GM23338 (cell line): ENCODE data around the gene BNIP5.
"Not testable (repeated sequence)": the region's sequence is repeated elsewhere in the genome, so short reads cannot be mapped to it uniquely, and the experiment has no call there.

ENCODE experiments used
- CREB1 ChIP-seq: fragments of 250-450 bp; sonication (Bioruptor Pico); IDR thresholded peaks from 2 replicates; pipeline ENCODE4 v1.5.0; 2020; ENCODE audit warnings: low read depth, mild to moderate bottlenecking, moderate library complexity
- EZH2 ChIP-seq: fragments of 200-600 bp; sonication (generic); IDR thresholded peaks from one replicate; pipeline ENCODE4 v1.8.0; 2017; ENCODE audit warnings: antibody characterized with exemption, mild to moderate bottlenecking, low read depth; ENCODE audit not compliant: unreplicated experiment
- JUNB ChIP-seq: IDR thresholded peaks from one replicate; pipeline ENCODE4 v1.6.1; 2016; ENCODE audit warnings: antibody characterized with exemption; ENCODE audit not compliant: unreplicated experiment
- POLR2AphosphoS5 ChIP-seq: IDR thresholded peaks from 2 replicates; pipeline ENCODE4 v1.6.1; 2016; ENCODE audit warnings: antibody characterized with exemption, low read depth
- REST ChIP-seq: IDR thresholded peaks from one replicate; pipeline ENCODE4 v1.6.1; 2018; ENCODE audit warnings: antibody characterized with exemption; ENCODE audit not compliant: unreplicated experiment
- ZNF114 ChIP-seq: fragments of 250-450 bp; sonication (Bioruptor Pico); IDR thresholded peaks from 2 replicates; pipeline ENCODE4 v1.5.0; 2020; ENCODE audit warnings: mild to moderate bottlenecking, moderate library complexity
- ZNF331 ChIP-seq: fragments of 250-450 bp; sonication (Bioruptor Pico); IDR thresholded peaks from 2 replicates; pipeline ENCODE4 v1.5.0; 2020; ENCODE audit warnings: low read depth, mild to moderate bottlenecking, moderate library complexity
- TF ChIP-seq, protein P1 (sequence below), 2 experiments: fragments of 200-600 bp in 1 of 2; sonication (generic) in 1 of 2; conservative IDR thresholded peaks; 2 replicates each; pipeline versions ENCODE4 v1.5.1 to v1.6.1; 2016 to 2017; ENCODE audit warnings: antibody characterized with exemption in 2 of 2, low read depth in 2 of 2, mild to moderate bottlenecking in 2 of 2, moderate library complexity in 1 of 2
- TF ChIP-seq, protein P2 (sequence below): IDR thresholded peaks from 2 replicates; pipeline ENCODE4 v1.6.1; 2016; ENCODE audit warnings: antibody characterized with exemption

- TF ChIP-seq, protein P1, sequence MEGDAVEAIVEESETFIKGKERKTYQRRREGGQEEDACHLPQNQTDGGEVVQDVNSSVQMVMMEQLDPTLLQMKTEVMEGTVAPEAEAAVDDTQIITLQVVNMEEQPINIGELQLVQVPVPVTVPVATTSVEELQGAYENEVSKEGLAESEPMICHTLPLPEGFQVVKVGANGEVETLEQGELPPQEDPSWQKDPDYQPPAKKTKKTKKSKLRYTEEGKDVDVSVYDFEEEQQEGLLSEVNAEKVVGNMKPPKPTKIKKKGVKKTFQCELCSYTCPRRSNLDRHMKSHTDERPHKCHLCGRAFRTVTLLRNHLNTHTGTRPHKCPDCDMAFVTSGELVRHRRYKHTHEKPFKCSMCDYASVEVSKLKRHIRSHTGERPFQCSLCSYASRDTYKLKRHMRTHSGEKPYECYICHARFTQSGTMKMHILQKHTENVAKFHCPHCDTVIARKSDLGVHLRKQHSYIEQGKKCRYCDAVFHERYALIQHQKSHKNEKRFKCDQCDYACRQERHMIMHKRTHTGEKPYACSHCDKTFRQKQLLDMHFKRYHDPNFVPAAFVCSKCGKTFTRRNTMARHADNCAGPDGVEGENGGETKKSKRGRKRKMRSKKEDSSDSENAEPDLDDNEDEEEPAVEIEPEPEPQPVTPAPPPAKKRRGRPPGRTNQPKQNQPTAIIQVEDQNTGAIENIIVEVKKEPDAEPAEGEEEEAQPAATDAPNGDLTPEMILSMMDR (conservative IDR thresholded peaks at IDR 0.05; ENCODE audit: low read depth in 2 of 2), result not testable (repeated sequence)
- TF ChIP-seq EZH2; CREB1 (CRISPR knock-in tag); REST; POLR2AphosphoS5; ZNF114 (CRISPR knock-in tag); JUNB; ZNF331 (CRISPR knock-in tag): not testable (repeated sequence)
- TF ChIP-seq, protein P2, sequence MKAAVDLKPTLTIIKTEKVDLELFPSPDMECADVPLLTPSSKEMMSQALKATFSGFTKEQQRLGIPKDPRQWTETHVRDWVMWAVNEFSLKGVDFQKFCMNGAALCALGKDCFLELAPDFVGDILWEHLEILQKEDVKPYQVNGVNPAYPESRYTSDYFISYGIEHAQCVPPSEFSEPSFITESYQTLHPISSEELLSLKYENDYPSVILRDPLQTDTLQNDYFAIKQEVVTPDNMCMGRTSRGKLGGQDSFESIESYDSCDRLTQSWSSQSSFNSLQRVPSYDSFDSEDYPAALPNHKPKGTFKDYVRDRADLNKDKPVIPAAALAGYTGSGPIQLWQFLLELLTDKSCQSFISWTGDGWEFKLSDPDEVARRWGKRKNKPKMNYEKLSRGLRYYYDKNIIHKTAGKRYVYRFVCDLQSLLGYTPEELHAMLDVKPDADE, result not testable (repeated sequence)
These were observed 1.5 kb upstream of the BNIP5 start for GRCh38 chr6:36338223-36338622.
